H1 (cell line): ENCODE data around the gene SLC1A2. TPM values are rescaled to one million over a fixed set of nuclear protein-coding genes. Genes with fewer than 3 reads are reported as not detected.

Source experiments
- CBX5 ChIP-seq: fragments of 300-800, 300-1000 bp; sonication (generic); IDR thresholded peaks from 2 replicates; pipeline ENCODE4 v1.7.1; 2016; ENCODE audit warnings: antibody characterized with exemption, low read length, low read depth
- EZH2 ChIP-seq: fragments of 200-600 bp; sonication (generic); IDR thresholded peaks from 2 replicates; pipeline ENCODE4 v1.7.1; 2012; ENCODE audit warnings: low read depth, mild to moderate bottlenecking, moderate library complexity, low read length, inconsistent platforms; ENCODE audit not compliant: severe bottlenecking
- KDM4A ChIP-seq: IDR thresholded peaks from one replicate; pipeline ENCODE4 v1.7.1; 2012; ENCODE audit warnings: low read depth, mild to moderate bottlenecking, moderate library complexity, low read length, inconsistent platforms; ENCODE audit not compliant: severe bottlenecking
- RXRA ChIP-seq: IDR thresholded peaks from 2 replicates; pipeline ENCODE4 v1.6.1; 2011; ENCODE audit warnings: low read depth, mild to moderate bottlenecking, low read length, moderate library complexity; ENCODE audit not compliant: insufficient read depth
- SIN3A ChIP-seq, 2 experiments: IDR thresholded peaks in 1 of 2; conservative IDR thresholded peaks in 1 of 2; 2 replicates each; pipeline ENCODE4 v1.6.1; 2011 to 2012; ENCODE audit warnings: low read length in 2 of 2, improper control_type of control experiment in 1 of 2, low read depth in 1 of 2, mild to moderate bottlenecking in 1 of 2
- SIX5 ChIP-seq: IDR thresholded peaks from 2 replicates; pipeline ENCODE4 v1.6.1; 2011; ENCODE audit warnings: mild to moderate bottlenecking, low read depth, low read length
- polyA plus RNA-seq, 7 experiments: library from polyadenylated mRNA; depleted of rRNA in 3 of 7; stranded (reverse) in 5 of 7; unstranded in 2 of 7; fragments of >200 nt in 5 of 7; fragments of 200-250 nt in 2 of 7; gene quantifications; 1 replicate in 5 of 7; 2 replicates in 1 of 7; 4 replicates in 1 of 7; pipeline versions ENCODE4 v1.2.1 to v1.2.3, GENCODE V29; 2011 to 2013; ENCODE audit warnings: missing spikeins in 2 of 7, mixed read lengths in 2 of 7
- total RNA-seq: library from RNA; stranded (reverse); fragmentation: NEBNext Ultra II Directional; extraction: Animal tissue kit (Norgen Biotek cat#: 25700); gene quantifications from 2 replicates; pipeline ENCODE4 v1.2.1, GENCODE V29; 2021
- TF ChIP-seq, protein P1 (sequence below): fragments of 300-600 bp; sonication (generic); IDR thresholded peaks from 2 replicates; pipeline ENCODE4 v1.7.1; 2012; ENCODE audit warnings: low read length, moderate library complexity, mild to moderate bottlenecking, inconsistent platforms; ENCODE audit not compliant: insufficient replicate concordance
- TF ChIP-seq, protein P2 (sequence below): IDR thresholded peaks from 2 replicates; pipeline ENCODE4 v1.6.1; 2012; ENCODE audit warnings: low read length, inconsistent platforms

The SLC1A2 gene
- total and polyA plus RNA-seq, 2 of the 8 experiments (the other 6 are each of a cell fraction or from before 2014, with no cell fraction given) = 0.57 to 1.2 TPM

DNA sequence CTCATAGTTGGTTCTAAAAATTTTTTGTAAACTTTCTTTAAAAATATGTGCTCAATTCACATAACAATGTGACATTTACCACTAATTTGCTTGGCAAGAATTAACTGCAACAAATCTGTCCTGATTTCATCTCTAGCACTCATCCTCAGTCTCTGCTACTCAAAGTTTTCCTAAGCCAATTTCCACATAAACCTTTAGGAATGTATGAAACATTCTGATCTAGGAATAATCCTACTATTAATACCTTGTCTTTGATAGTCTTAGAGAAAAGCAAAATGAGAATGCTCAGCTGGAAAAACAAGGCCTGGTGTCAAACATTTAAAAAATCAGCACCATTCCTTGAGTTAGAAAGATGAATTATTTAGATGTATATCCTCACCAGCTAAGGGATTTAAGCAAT lies 166.1 kb downstream of the SLC1A2 start (continued):
- TF ChIP-seq, protein P1, sequence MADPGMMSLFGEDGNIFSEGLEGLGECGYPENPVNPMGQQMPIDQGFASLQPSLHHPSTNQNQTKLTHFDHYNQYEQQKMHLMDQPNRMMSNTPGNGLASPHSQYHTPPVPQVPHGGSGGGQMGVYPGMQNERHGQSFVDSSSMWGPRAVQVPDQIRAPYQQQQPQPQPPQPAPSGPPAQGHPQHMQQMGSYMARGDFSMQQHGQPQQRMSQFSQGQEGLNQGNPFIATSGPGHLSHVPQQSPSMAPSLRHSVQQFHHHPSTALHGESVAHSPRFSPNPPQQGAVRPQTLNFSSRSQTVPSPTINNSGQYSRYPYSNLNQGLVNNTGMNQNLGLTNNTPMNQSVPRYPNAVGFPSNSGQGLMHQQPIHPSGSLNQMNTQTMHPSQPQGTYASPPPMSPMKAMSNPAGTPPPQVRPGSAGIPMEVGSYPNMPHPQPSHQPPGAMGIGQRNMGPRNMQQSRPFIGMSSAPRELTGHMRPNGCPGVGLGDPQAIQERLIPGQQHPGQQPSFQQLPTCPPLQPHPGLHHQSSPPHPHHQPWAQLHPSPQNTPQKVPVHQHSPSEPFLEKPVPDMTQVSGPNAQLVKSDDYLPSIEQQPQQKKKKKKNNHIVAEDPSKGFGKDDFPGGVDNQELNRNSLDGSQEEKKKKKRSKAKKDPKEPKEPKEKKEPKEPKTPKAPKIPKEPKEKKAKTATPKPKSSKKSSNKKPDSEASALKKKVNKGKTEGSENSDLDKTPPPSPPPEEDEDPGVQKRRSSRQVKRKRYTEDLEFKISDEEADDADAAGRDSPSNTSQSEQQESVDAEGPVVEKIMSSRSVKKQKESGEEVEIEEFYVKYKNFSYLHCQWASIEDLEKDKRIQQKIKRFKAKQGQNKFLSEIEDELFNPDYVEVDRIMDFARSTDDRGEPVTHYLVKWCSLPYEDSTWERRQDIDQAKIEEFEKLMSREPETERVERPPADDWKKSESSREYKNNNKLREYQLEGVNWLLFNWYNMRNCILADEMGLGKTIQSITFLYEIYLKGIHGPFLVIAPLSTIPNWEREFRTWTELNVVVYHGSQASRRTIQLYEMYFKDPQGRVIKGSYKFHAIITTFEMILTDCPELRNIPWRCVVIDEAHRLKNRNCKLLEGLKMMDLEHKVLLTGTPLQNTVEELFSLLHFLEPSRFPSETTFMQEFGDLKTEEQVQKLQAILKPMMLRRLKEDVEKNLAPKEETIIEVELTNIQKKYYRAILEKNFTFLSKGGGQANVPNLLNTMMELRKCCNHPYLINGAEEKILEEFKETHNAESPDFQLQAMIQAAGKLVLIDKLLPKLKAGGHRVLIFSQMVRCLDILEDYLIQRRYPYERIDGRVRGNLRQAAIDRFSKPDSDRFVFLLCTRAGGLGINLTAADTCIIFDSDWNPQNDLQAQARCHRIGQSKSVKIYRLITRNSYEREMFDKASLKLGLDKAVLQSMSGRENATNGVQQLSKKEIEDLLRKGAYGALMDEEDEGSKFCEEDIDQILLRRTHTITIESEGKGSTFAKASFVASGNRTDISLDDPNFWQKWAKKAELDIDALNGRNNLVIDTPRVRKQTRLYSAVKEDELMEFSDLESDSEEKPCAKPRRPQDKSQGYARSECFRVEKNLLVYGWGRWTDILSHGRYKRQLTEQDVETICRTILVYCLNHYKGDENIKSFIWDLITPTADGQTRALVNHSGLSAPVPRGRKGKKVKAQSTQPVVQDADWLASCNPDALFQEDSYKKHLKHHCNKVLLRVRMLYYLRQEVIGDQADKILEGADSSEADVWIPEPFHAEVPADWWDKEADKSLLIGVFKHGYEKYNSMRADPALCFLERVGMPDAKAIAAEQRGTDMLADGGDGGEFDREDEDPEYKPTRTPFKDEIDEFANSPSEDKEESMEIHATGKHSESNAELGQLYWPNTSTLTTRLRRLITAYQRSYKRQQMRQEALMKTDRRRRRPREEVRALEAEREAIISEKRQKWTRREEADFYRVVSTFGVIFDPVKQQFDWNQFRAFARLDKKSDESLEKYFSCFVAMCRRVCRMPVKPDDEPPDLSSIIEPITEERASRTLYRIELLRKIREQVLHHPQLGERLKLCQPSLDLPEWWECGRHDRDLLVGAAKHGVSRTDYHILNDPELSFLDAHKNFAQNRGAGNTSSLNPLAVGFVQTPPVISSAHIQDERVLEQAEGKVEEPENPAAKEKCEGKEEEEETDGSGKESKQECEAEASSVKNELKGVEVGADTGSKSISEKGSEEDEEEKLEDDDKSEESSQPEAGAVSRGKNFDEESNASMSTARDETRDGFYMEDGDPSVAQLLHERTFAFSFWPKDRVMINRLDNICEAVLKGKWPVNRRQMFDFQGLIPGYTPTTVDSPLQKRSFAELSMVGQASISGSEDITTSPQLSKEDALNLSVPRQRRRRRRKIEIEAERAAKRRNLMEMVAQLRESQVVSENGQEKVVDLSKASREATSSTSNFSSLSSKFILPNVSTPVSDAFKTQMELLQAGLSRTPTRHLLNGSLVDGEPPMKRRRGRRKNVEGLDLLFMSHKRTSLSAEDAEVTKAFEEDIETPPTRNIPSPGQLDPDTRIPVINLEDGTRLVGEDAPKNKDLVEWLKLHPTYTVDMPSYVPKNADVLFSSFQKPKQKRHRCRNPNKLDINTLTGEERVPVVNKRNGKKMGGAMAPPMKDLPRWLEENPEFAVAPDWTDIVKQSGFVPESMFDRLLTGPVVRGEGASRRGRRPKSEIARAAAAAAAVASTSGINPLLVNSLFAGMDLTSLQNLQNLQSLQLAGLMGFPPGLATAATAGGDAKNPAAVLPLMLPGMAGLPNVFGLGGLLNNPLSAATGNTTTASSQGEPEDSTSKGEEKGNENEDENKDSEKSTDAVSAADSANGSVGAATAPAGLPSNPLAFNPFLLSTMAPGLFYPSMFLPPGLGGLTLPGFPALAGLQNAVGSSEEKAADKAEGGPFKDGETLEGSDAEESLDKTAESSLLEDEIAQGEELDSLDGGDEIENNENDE = no peak
- TF ChIP-seq CBX5 = no peak
- TF ChIP-seq EZH2 = no peak
- TF ChIP-seq SIX5 = no peak
- TF ChIP-seq, protein P2, sequence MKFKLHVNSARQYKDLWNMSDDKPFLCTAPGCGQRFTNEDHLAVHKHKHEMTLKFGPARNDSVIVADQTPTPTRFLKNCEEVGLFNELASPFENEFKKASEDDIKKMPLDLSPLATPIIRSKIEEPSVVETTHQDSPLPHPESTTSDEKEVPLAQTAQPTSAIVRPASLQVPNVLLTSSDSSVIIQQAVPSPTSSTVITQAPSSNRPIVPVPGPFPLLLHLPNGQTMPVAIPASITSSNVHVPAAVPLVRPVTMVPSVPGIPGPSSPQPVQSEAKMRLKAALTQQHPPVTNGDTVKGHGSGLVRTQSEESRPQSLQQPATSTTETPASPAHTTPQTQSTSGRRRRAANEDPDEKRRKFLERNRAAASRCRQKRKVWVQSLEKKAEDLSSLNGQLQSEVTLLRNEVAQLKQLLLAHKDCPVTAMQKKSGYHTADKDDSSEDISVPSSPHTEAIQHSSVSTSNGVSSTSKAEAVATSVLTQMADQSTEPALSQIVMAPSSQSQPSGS = no peak
- TF ChIP-seq SIN3A (conservative IDR thresholded peaks at IDR 0.05 in 1 of 2, IDR thresholded peaks at IDR 0.05 in 1 of 2; ENCODE audit: low read depth in 1 of 2, low read length in 2 of 2) = no peak
- TF ChIP-seq RXRA = no peak
- no peak for TF ChIP-seq KDM4A
